ENCODE measurements around the gene NFKBIB.

Gene NFKBIB

GRCh38 chr19:38915329-38916321, 15.9 kb downstream of the NFKBIB start:
- in situ Hi-C loops (cut with HindIII; ENCODE audit: low pct_unique_long_range_greater_than_20kb, low sequenced_read_pairs) = no loop called here
- DNase-seq (ENCODE audit: low read depth in 1 of 2, low spot score in 1 of 2) = no peak
- TF ChIP-seq JUND (IDR thresholded peaks at IDR 0.05; ENCODE audit: low read depth) = no peak

- in situ Hi-C loops (cut with HindIII; ENCODE audit: low pct_unique_long_range_greater_than_20kb, low sequenced_read_pairs) = no loop called here
- no peak for TF ChIP-seq JUND (IDR thresholded peaks at IDR 0.05; ENCODE audit: low read depth)
- no peak for DNase-seq (ENCODE audit: low read depth in 1 of 2, low spot score in 1 of 2)
Measured at GRCh38 chr19:38917516-38917915, 17.7 kb downstream of the NFKBIB start.

GRCh38 chr19:38917921-38918491, 18.2 kb downstream of the NFKBIB start:
- in situ Hi-C loops (cut with HindIII; ENCODE audit: low pct_unique_long_range_greater_than_20kb, low sequenced_read_pairs) = no loop called here
- TF ChIP-seq JUND (IDR thresholded peaks at IDR 0.05; ENCODE audit: low read depth) = no peak
- no peak for DNase-seq (ENCODE audit: low read depth in 1 of 2, low spot score in 1 of 2)

GRCh38 chr19:38918526-38918925, 18.8 kb downstream of the NFKBIB start:
- in situ Hi-C loops (cut with HindIII; ENCODE audit: low pct_unique_long_range_greater_than_20kb, low sequenced_read_pairs) = no loop called here
- no peak for TF ChIP-seq JUND (IDR thresholded peaks at IDR 0.05; ENCODE audit: low read depth)
- DNase-seq (ENCODE audit: low read depth in 1 of 2, low spot score in 1 of 2) = no peak

GRCh38 chr19:38919837-38920601, 20.2 kb downstream of the NFKBIB start:
- DNase-seq (ENCODE audit: low read depth in 1 of 2, low spot score in 1 of 2) = no peak
- TF ChIP-seq JUND (IDR thresholded peaks at IDR 0.05; ENCODE audit: low read depth) = no peak
- in situ Hi-C loops (cut with HindIII; ENCODE audit: low pct_unique_long_range_greater_than_20kb, low sequenced_read_pairs) = no loop called here

- in situ Hi-C loops (cut with HindIII; ENCODE audit: low pct_unique_long_range_greater_than_20kb, low sequenced_read_pairs) = no loop called here
- no peak for DNase-seq (ENCODE audit: low read depth in 1 of 2, low spot score in 1 of 2)
- no peak for TF ChIP-seq JUND (IDR thresholded peaks at IDR 0.05; ENCODE audit: low read depth)
Measured at GRCh38 chr19:38920602-38921419, 21.0 kb downstream of the NFKBIB start.

GRCh38 chr19:38921420-38922274, 21.9 kb downstream of the NFKBIB start:
- in situ Hi-C loops (cut with HindIII; ENCODE audit: low pct_unique_long_range_greater_than_20kb, low sequenced_read_pairs) = no loop called here
- no peak for TF ChIP-seq JUND (IDR thresholded peaks at IDR 0.05; ENCODE audit: low read depth)
- DNase-seq (ENCODE audit: low read depth in 1 of 2, low spot score in 1 of 2) = no peak

- DNase-seq (ENCODE audit: low read depth in 1 of 2, low spot score in 1 of 2) = no peak
- TF ChIP-seq JUND (IDR thresholded peaks at IDR 0.05; ENCODE audit: low read depth) = no peak
- in situ Hi-C loops (cut with HindIII; ENCODE audit: low pct_unique_long_range_greater_than_20kb, low sequenced_read_pairs) = no loop called here
Measured at GRCh38 chr19:38922482-38922881, 22.7 kb downstream of the NFKBIB start.

- DNase-seq (ENCODE audit: low read depth in 1 of 2, low spot score in 1 of 2) = no peak
- in situ Hi-C loops (cut with HindIII; ENCODE audit: low pct_unique_long_range_greater_than_20kb, low sequenced_read_pairs) = no loop called here
- TF ChIP-seq JUND (IDR thresholded peaks at IDR 0.05; ENCODE audit: low read depth) = no peak
Measured at GRCh38 chr19:38924388-38924787, 24.6 kb downstream of the NFKBIB start.

- in situ Hi-C loops (cut with HindIII; ENCODE audit: low pct_unique_long_range_greater_than_20kb, low sequenced_read_pairs) = no loop called here
- no peak for TF ChIP-seq JUND (IDR thresholded peaks at IDR 0.05; ENCODE audit: low read depth)
- no peak for DNase-seq (ENCODE audit: low read depth in 1 of 2, low spot score in 1 of 2)
Measured at GRCh38 chr19:38928391-38929001, 28.7 kb downstream of the NFKBIB start.
